T-helper 2 cell treated with Interferon-gamma antibody and Interleukin-4, amounts not matched to agents 100 ng/mL and 5 ng/mL, for 36 hours (primary cell): Measurements from ENCODE around the gene SUMO1. TPM values are rescaled to one million over a fixed set of nuclear protein-coding genes. Genes with fewer than 3 reads are reported as not detected.

Source experiments
- intact Hi-C: fragments of 100-400 bp; cut with micrococcal nuclease; formaldehyde crosslinking; loops from one replicate; pipeline ENCODE4 v1.15.1; 2023
- total RNA-seq: library from RNA; stranded (reverse); gene quantifications from 2 replicates; pipeline ENCODE4 v1.2.3, GENCODE V29; 2022

The SUMO1 gene
- total RNA-seq, 1 donor from 2014 or later: 99.3 TPM

- intact Hi-C loops: no loop called here
Measured at GRCh38 chr2:202201220-202202160, 36.9 kb downstream of the SUMO1 start.

- intact Hi-C loops: no loop called here
Measured at GRCh38 chr2:202196727-202197126, 41.7 kb downstream of the SUMO1 start.

GRCh38 chr2:202194418-202194817 lies 44.0 kb downstream of the SUMO1 start:
- intact Hi-C loops: no loop called here

GRCh38 chr2:202193881-202194353 lies 44.5 kb downstream of the SUMO1 start:
- intact Hi-C loops: no loop called here

GRCh38 chr2:202193305-202193704 lies 45.1 kb downstream of the SUMO1 start:
- intact Hi-C loops: no loop called here

GRCh38 chr2:202187570-202187969 lies 50.8 kb downstream of the SUMO1 start:
- intact Hi-C loops: no loop called here

GRCh38 chr2:202186641-202187202 lies 51.7 kb downstream of the SUMO1 start:
- intact Hi-C loops: no loop called here

GRCh38 chr2:202185156-202185555 lies 53.2 kb downstream of the SUMO1 start:
- intact Hi-C loops: no loop called here

- intact Hi-C loops: loop anchor here (5.0 kb wide), 1 partner anchor 387 kb away; no protein-coding TSS in a partner anchor
Measured at GRCh38 chr2:202184557-202184956, 53.8 kb downstream of the SUMO1 start.

GRCh38 chr2:202178346-202178958 lies 59.9 kb downstream of the SUMO1 start:
- intact Hi-C loops: loop anchor here (1.0 to 5.0 kb wide), 4 partner anchors 74 to 942 kb away; no protein-coding TSS in a partner anchor

GRCh38 chr2:202172439-202173211 lies 65.8 kb downstream of the SUMO1 start:
- intact Hi-C loops: no loop called here

- intact Hi-C loops: no loop called here
Measured at GRCh38 chr2:202171241-202171825, 67.1 kb downstream of the SUMO1 start.

GRCh38 chr2:202169832-202170424 lies 68.5 kb downstream of the SUMO1 start:
- intact Hi-C loops: no loop called here

- intact Hi-C loops: no loop called here
Measured at GRCh38 chr2:202169131-202169530, 69.3 kb downstream of the SUMO1 start.

GRCh38 chr2:202165945-202166344 lies 72.5 kb downstream of the SUMO1 start:
- intact Hi-C loops: no loop called here

GRCh38 chr2:202165208-202165607 lies 73.2 kb downstream of the SUMO1 start:
- intact Hi-C loops: no loop called here

GRCh38 chr2:202164411-202164810 lies 74.0 kb downstream of the SUMO1 start:
- intact Hi-C loops: no loop called here

- intact Hi-C loops: no loop called here
Measured at GRCh38 chr2:202161151-202161835, 77.1 kb downstream of the SUMO1 start.

GRCh38 chr2:202158796-202159195 lies 79.6 kb downstream of the SUMO1 start:
- intact Hi-C loops: no loop called here
